SK-N-SH (cell line): ENCODE data around the gene BTBD16.

Experiments
- CTCF ChIP-seq: fragments of 200-600 bp; sonication (generic); IDR thresholded peaks from 2 replicates; pipeline ENCODE4 v1.6.1; 2017; ENCODE audit warnings: antibody characterized with exemption, mild to moderate bottlenecking, moderate library complexity
- EZH2phosphoT487 ChIP-seq: fragments of 200-600 bp; sonication (generic); IDR thresholded peaks from 2 replicates; pipeline ENCODE4 v1.6.1; 2017; ENCODE audit warnings: low read depth, mixed run types, mild to moderate bottlenecking, antibody characterized with exemption, moderate library complexity, borderline replicate concordance

GRCh38 chr10:122253605-122254004 is 17.5 kb upstream of the BTBD16 start:
- TF ChIP-seq CTCF (no peak), EZH2phosphoT487 (no peak)
